ENCODE results near the gene PLOD1.
"Not testable (repeated sequence)": the region's sequence is repeated elsewhere in the genome, so short reads cannot be mapped to it uniquely, and the experiment has no call there.

Gene PLOD1

GRCh38 chr1:11907275-11908094 is 27.0 kb upstream of the PLOD1 start:
- Histone ChIP-seq H3K36me3 (replicated peaks in 1 of 2; ENCODE audit: control insufficient read depth in 2 of 2, insufficient read depth in 2 of 2, low read length in 2 of 2) (no peaks in the 10 kb centered on the region), H3K9ac (ENCODE audit: low read depth, low read length, poor library complexity) (no peak overlapping the region), H3K79me1 (ENCODE audit: low read depth, low read length) (peaks cover 3% of the 10 kb centered on the region), H2AK5ac (ENCODE audit: low read depth, low read length) (peak overlapping the region; percentile 97), H2BK12ac (ENCODE audit: low read length) (peak overlapping the region; percentile 90), H3K23ac (ENCODE audit: low read depth, low read length, poor library complexity) (no peak overlapping the region), H3K4ac (ENCODE audit: low read length) (peak overlapping the region; percentile 84), H3K9me3 (replicated peaks in 1 of 2; ENCODE audit: control insufficient read depth in 2 of 2, insufficient read depth in 1 of 2, low read depth in 1 of 2, low read length in 2 of 2) (no peaks in the 10 kb centered on the region), H4K8ac (ENCODE audit: low read depth, low read length) (no peak overlapping the region), H3K27ac (replicated peaks; ENCODE audit: low read length) (peak overlapping the region; percentile 86), H2BK120ac (ENCODE audit: low read depth, low read length) (peak overlapping the region; percentile 72), H3K4me2 (ENCODE audit: insufficient read depth, low read length, poor library complexity, severe bottlenecking) (peak overlapping the region; percentile 18), H3K14ac (ENCODE audit: low read length) (no peak overlapping the region), H2BK5ac (ENCODE audit: low read length) (peak overlapping the region; percentile 97), H2AFZ (ENCODE audit: low read length) (peak overlapping the region; percentile 53), H2BK15ac (ENCODE audit: low read length) (peak overlapping the region; percentile 96), H3K27me3 (ENCODE audit: control insufficient read depth in 3 of 3, insufficient read depth in 3 of 3, low read depth in 1 of 3, low read length in 3 of 3) (no peaks in the 10 kb centered on the region), H3K18ac (ENCODE audit: low read length) (peak overlapping the region; percentile 80), H4K91ac (ENCODE audit: low read depth, low read length, poor library complexity) (no peak overlapping the region), H3K4me3 (ENCODE audit: low read length in 2 of 2) (no peak overlapping the region), H3K4me1 (ENCODE audit: control insufficient read depth in 2 of 2, insufficient read depth in 1 of 2, low read depth in 1 of 2, low read length in 2 of 2) (peaks cover 3 to 5% of the 10 kb centered on the region in 2 donors)
- peak; percentile 92 for DNase-seq (ENCODE audit: low spot score)
- no CpG with 5 or more reads among the region's 19 CpGs for WGBS, 2 donors (ENCODE audit: extremely low coverage in 2 of 2, insufficient read length in 2 of 2, insufficient replicate concordance in 1 of 2)

- H2BK120ac ChIP-seq (ENCODE audit: low read depth, low read length), result no peak overlapping the region
- peak overlapping the region; percentile 46 to 79 for H3K4me3 ChIP-seq (ENCODE audit: low read length in 2 of 2)
- no peak overlapping the region for H2BK15ac ChIP-seq (ENCODE audit: low read length)
- no peak overlapping the region for H4K91ac ChIP-seq (ENCODE audit: low read depth, low read length, poor library complexity)
- no peak overlapping the region for H3K23ac ChIP-seq (ENCODE audit: low read depth, low read length, poor library complexity)
- no CpG with 5 or more reads among the region's 24 CpGs for WGBS, 2 donors (ENCODE audit: extremely low coverage in 2 of 2, insufficient read length in 2 of 2, insufficient replicate concordance in 1 of 2)
- H3K14ac ChIP-seq (ENCODE audit: low read length), result no peak overlapping the region
- H3K27me3 ChIP-seq (ENCODE audit: control insufficient read depth in 3 of 3, insufficient read depth in 3 of 3, low read depth in 1 of 3, low read length in 3 of 3), result no peaks in the 10 kb centered on the region
- H3K4ac ChIP-seq (ENCODE audit: low read length), result no peak overlapping the region
- H3K9me3 ChIP-seq (replicated peaks in 1 of 2; ENCODE audit: control insufficient read depth in 2 of 2, insufficient read depth in 1 of 2, low read depth in 1 of 2, low read length in 2 of 2), result no peaks in the 10 kb centered on the region
- no peak overlapping the region for H2AK5ac ChIP-seq (ENCODE audit: low read depth, low read length)
- no peak overlapping the region for H4K8ac ChIP-seq (ENCODE audit: low read depth, low read length)
- no peaks in the 10 kb centered on the region for H3K36me3 ChIP-seq (replicated peaks in 1 of 2; ENCODE audit: control insufficient read depth in 2 of 2, insufficient read depth in 2 of 2, low read length in 2 of 2)
- peak overlapping the region; percentile 69 for H2BK5ac ChIP-seq (ENCODE audit: low read length)
- H3K4me1 ChIP-seq (ENCODE audit: control insufficient read depth in 2 of 2, insufficient read depth in 1 of 2, low read depth in 1 of 2, low read length in 2 of 2), result peaks cover 3 to 5% of the 10 kb centered on the region in 2 donors
- peaks cover 2% of the 10 kb centered on the region for H3K79me1 ChIP-seq (ENCODE audit: low read depth, low read length)
- H2BK12ac ChIP-seq (ENCODE audit: low read length), result no peak overlapping the region
- H3K27ac ChIP-seq (replicated peaks; ENCODE audit: low read length), result peak overlapping the region; percentile 94
- peak overlapping the region; percentile 78 for H2AFZ ChIP-seq (ENCODE audit: low read length)
- H3K18ac ChIP-seq (ENCODE audit: low read length), result peak overlapping the region; percentile 29
- peak overlapping the region; percentile 65 for H3K4me2 ChIP-seq (ENCODE audit: insufficient read depth, low read length, poor library complexity, severe bottlenecking)
- peak overlapping the region; percentile 74 for H3K9ac ChIP-seq (ENCODE audit: low read depth, low read length, poor library complexity)
- peak; percentile 86 for DNase-seq (ENCODE audit: low spot score)
These were observed 26.3 kb upstream of the PLOD1 start for GRCh38 chr1:11908095-11908675.

- H2BK5ac ChIP-seq (ENCODE audit: low read length); H3K27me3 ChIP-seq (ENCODE audit: control insufficient read depth in 3 of 3, insufficient read depth in 3 of 3, low read depth in 1 of 3, low read length in 3 of 3); H2AK5ac ChIP-seq (ENCODE audit: low read depth, low read length); H2BK120ac ChIP-seq (ENCODE audit: low read depth, low read length); H3K4me1 ChIP-seq (ENCODE audit: control insufficient read depth in 2 of 2, insufficient read depth in 1 of 2, low read depth in 1 of 2, low read length in 2 of 2); H4K8ac ChIP-seq (ENCODE audit: low read depth, low read length); H4K91ac ChIP-seq (ENCODE audit: low read depth, low read length, poor library complexity); H2BK12ac ChIP-seq (ENCODE audit: low read length); H3K36me3 ChIP-seq (replicated peaks in 1 of 2; ENCODE audit: control insufficient read depth in 2 of 2, insufficient read depth in 2 of 2, low read length in 2 of 2); H3K27ac ChIP-seq (replicated peaks; ENCODE audit: low read length); DNase-seq (ENCODE audit: low spot score); H3K4ac ChIP-seq (ENCODE audit: low read length); H3K4me3 ChIP-seq (ENCODE audit: low read length in 2 of 2); H3K9ac ChIP-seq (ENCODE audit: low read depth, low read length, poor library complexity); H3K4me2 ChIP-seq (ENCODE audit: insufficient read depth, low read length, poor library complexity, severe bottlenecking); H3K18ac ChIP-seq (ENCODE audit: low read length); H3K79me1 ChIP-seq (ENCODE audit: low read depth, low read length); H3K14ac ChIP-seq (ENCODE audit: low read length); H3K9me3 ChIP-seq (replicated peaks in 1 of 2; ENCODE audit: control insufficient read depth in 2 of 2, insufficient read depth in 1 of 2, low read depth in 1 of 2, low read length in 2 of 2); H3K23ac ChIP-seq (ENCODE audit: low read depth, low read length, poor library complexity): not testable (repeated sequence)
- no CpG with 5 or more reads among the region's 6 CpGs for WGBS, 2 donors (ENCODE audit: extremely low coverage in 2 of 2, insufficient read length in 2 of 2, insufficient replicate concordance in 1 of 2)
- peak overlapping the region; percentile 9 for H2BK15ac ChIP-seq (ENCODE audit: low read length)
- H2AFZ ChIP-seq (ENCODE audit: low read length), result peak overlapping the region; percentile 43
These were observed 23.6 kb upstream of the PLOD1 start for GRCh38 chr1:11910914-11911228.

GRCh38 chr1:11912000-11912399 is 22.5 kb upstream of the PLOD1 start:
- Histone ChIP-seq H2BK5ac (ENCODE audit: low read length) (no peak overlapping the region), H2BK12ac (ENCODE audit: low read length) (no peak overlapping the region), H2AFZ (ENCODE audit: low read length) (no peak overlapping the region), H4K8ac (ENCODE audit: low read depth, low read length) (no peak overlapping the region), H3K4ac (ENCODE audit: low read length) (no peak overlapping the region), H3K36me3 (replicated peaks in 1 of 2; ENCODE audit: control insufficient read depth in 2 of 2, insufficient read depth in 2 of 2, low read length in 2 of 2) (peaks cover 0 to 6% of the 10 kb centered on the region in 2 donors), H3K14ac (ENCODE audit: low read length) (no peak overlapping the region), H3K4me1 (ENCODE audit: control insufficient read depth in 2 of 2, insufficient read depth in 1 of 2, low read depth in 1 of 2, low read length in 2 of 2) (peaks cover 3 to 9% of the 10 kb centered on the region in 2 donors), H3K18ac (ENCODE audit: low read length) (peak overlapping the region; percentile 52), H2BK15ac (ENCODE audit: low read length) (no peak overlapping the region), H3K27ac (replicated peaks; ENCODE audit: low read length) (no peak overlapping the region), H3K4me3 (ENCODE audit: low read length in 2 of 2) (no peak overlapping the region), H2BK120ac (ENCODE audit: low read depth, low read length) (no peak overlapping the region), H3K9ac (ENCODE audit: low read depth, low read length, poor library complexity) (no peak overlapping the region), H3K27me3 (ENCODE audit: control insufficient read depth in 3 of 3, insufficient read depth in 3 of 3, low read depth in 1 of 3, low read length in 3 of 3) (no peaks in the 10 kb centered on the region), H3K23ac (ENCODE audit: low read depth, low read length, poor library complexity) (no peak overlapping the region), H2AK5ac (ENCODE audit: low read depth, low read length) (no peak overlapping the region), H3K9me3 (replicated peaks in 1 of 2; ENCODE audit: control insufficient read depth in 2 of 2, insufficient read depth in 1 of 2, low read depth in 1 of 2, low read length in 2 of 2) (no peaks in the 10 kb centered on the region), H4K91ac (ENCODE audit: low read depth, low read length, poor library complexity) (no peak overlapping the region), H3K4me2 (ENCODE audit: insufficient read depth, low read length, poor library complexity, severe bottlenecking) (no peak overlapping the region), H3K79me1 (ENCODE audit: low read depth, low read length) (peaks cover 3% of the 10 kb centered on the region)
- WGBS, 2 donors (ENCODE audit: extremely low coverage in 2 of 2, insufficient read length in 2 of 2, insufficient replicate concordance in 1 of 2), result no CpG with 5 or more reads among the region's 7 CpGs
- no peak for DNase-seq (ENCODE audit: low spot score)

Measured in neuronal stem cell (in vitro differentiated cells).